ENCODE results near the gene TNNI3K. TPM values are rescaled to one million over a fixed set of nuclear protein-coding genes. Genes with fewer than 3 reads are reported as not detected.

Gene TNNI3K
- total and polyA plus RNA-seq, 9 of the 15 experiments (the other 6 are each of a cell fraction or from before 2014, with no cell fraction given): 0.21 to 0.53 (median 0.32) TPM; not detected in 5

DNA sequence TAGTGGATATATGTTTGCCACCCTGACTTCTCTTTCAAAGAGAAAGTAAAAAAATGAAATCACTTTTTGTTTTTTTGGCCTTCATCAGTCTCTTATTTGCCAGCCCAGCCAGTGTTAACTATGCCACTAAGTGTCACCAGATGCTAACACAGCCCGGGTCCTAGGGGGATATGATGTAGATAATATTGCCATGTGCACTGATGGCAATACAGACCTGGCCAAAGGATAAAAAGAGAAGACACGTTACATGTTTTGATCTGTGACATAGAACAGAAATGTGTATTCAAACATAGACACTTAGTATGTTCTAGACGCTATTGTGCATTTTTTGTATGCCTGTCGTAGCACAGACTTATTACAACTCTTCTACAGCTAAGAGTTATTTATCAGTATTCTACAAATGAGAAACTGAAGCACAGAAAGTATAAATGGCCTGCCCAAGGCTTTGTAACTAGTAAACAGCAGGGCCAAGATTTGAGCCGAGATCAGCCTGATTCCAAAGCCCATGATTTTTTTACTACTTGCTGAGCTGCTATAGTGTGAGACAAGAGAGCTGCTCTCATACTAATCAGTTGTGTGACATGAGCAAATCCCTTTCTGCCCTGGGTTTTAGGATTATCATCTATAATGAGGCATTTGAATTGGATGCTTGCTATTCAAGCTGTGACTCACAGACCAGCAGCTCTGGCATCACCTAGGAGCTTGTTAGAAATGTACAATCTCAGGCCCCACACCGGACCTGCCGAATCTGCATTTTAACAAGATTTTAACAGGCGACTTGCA is 270.9 kb downstream of the TNNI3K start:
- no peaks in the 10 kb centered on the region for H3K4me1 ChIP-seq (replicated peaks in 1 of 2; ENCODE audit: control insufficient read depth in 2 of 2, insufficient read depth in 2 of 2, low read length in 2 of 2)
- no peak for ATAC-seq
- TF ChIP-seq FOSL1 (tag; conservative IDR thresholded peaks at IDR 0.05) (no peak), ATF1 (CRISPR knock-in tag; IDR thresholded peaks at IDR 0.05) (no peak), ATF1 (tag; IDR thresholded peaks at IDR 0.05) (no peak), MECOM (CRISPR knock-in tag; IDR thresholded peaks at IDR 0.05) (no peak), PTTG1 (tag; IDR thresholded peaks at IDR 0.05; ENCODE audit: low read depth) (no peak), MAFK (IDR thresholded peaks at IDR 0.05; ENCODE audit: low read length) (no peak), FOXJ3 (CRISPR knock-in tag; IDR thresholded peaks at IDR 0.05) (no peak)
- TF ChIP-seq, protein P1, sequence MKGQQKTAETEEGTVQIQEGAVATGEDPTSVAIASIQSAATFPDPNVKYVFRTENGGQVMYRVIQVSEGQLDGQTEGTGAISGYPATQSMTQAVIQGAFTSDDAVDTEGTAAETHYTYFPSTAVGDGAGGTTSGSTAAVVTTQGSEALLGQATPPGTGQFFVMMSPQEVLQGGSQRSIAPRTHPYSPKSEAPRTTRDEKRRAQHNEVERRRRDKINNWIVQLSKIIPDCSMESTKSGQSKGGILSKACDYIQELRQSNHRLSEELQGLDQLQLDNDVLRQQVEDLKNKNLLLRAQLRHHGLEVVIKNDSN (CRISPR knock-in tag; IDR thresholded peaks at IDR 0.05): no peak
- H3K79me2 ChIP-seq (ENCODE audit: control insufficient read depth, insufficient read depth, low read length): no peaks in the 10 kb centered on the region
- no peak for FAIRE-seq
- no peak overlapping the region for H3K27ac ChIP-seq (ENCODE audit: extremely low read depth, low read depth, low read length)
- H2AFZ ChIP-seq (ENCODE audit: low read depth, low read length): no peak overlapping the region
- intact Hi-C loops (cut with micrococcal nuclease): no loop called here
- no TSS peak for BruUV-seq (replicated peaks)
- H3K4me3 ChIP-seq: no peak overlapping the region
- no peaks in the 10 kb centered on the region for H3K36me3 ChIP-seq (ENCODE audit: control insufficient read depth, insufficient read depth, low read length)
- no peaks in the 10 kb centered on the region for H3K9me3 ChIP-seq (replicated peaks; ENCODE audit: control insufficient read depth, insufficient read depth, low read depth, low read length)
- no peaks in the 10 kb centered on the region for H3K27me3 ChIP-seq (ENCODE audit: control insufficient read depth in 2 of 2, insufficient read depth in 2 of 2, low read length in 2 of 2)
- H4K20me1 ChIP-seq (replicated peaks; ENCODE audit: control insufficient read depth, insufficient read depth, low read length): no peaks in the 10 kb centered on the region
- ChIA-PET POLR2A (no interaction called here), CTCF (ENCODE audit: low intra/inter-chr PET ratio) (no interaction called here)
- in situ Hi-C loops (cut with MboI): no loop called here
- H3K9me1 ChIP-seq (ENCODE audit: control insufficient read depth, insufficient read depth, low read length): no peaks in the 10 kb centered on the region
- H3K9ac ChIP-seq (ENCODE audit: insufficient read depth in 1 of 2, low read depth in 2 of 2, low read length in 2 of 2): no peak overlapping the region
- WGBS (ENCODE audit: insufficient coverage, low coverage, missing lambda C conversion rate): 2% methylated on average over 8 of the region's 8 CpGs
- H3K4me2 ChIP-seq (ENCODE audit: insufficient read depth, low read length): no peak overlapping the region
- no peak for DNase-seq (ENCODE audit: extremely low read depth in 1 of 4, low spot score in 3 of 4)

Measured in K562 (cell line).